Measurements from ENCODE around the gene SUMF2. TPM values are rescaled to one million over a fixed set of nuclear protein-coding genes. Genes with fewer than 3 reads are reported as not detected.

The SUMF2 gene
- total and polyA plus RNA-seq, 2 experiments from 2014 or later: 32.9 to 45.7 TPM

DNA sequence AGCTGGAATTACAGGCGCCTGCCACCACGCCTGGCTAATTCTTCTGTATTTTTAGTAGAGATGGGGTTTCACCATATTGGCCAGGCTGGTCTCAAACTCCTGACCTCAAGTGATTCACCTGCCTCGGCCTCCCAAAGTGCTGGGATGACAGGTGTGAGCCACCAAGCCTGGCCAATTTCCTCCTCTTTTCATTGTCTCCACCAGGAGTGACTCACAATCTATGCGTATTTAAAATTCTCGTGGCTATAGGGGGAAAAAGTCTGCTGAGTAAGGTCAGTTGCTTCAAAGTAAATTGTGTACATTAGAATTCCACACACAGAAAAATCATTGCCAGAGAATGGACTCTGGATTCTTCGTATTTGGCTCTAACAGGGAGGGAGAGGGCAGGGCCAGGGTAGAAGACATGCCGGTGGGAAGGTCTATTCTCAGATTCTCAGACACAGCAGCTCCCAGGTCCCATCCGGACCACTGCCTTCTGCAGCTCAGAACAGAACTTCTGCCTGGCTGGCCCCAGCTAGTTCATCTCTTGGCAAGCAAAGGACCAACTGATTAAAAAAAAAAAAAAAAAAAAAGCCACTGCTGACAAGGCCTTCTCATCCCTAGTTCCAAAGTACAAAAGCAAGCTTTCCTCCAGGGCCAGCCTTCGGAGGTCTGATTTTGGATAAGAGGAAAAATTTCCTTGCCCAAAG, 35.0 kb upstream of the SUMF2 start:
- Histone ChIP-seq H3F3A (replicated peaks; ENCODE audit: low read depth) (no peaks in the 10 kb centered on the region), H3K27ac (ENCODE audit: low read depth) (no peak overlapping the region), H3K27me3 (ENCODE audit: insufficient read depth) (no peaks in the 10 kb centered on the region), H4K20me1 (replicated peaks; ENCODE audit: insufficient read depth) (peaks cover 8% of the 10 kb centered on the region; the same call in 1 of the 2 replicates), H2AFZ (no peak overlapping the region), H3K79me2 (replicated peaks; ENCODE audit: insufficient read depth) (peaks cover 70% of the 10 kb centered on the region), H3K4me3 (no peak overlapping the region), H3K36me3 (ENCODE audit: insufficient read depth) (peaks cover 8% of the 10 kb centered on the region; the same call in 1 of the 2 replicates), H3K9me2 (ENCODE audit: insufficient read depth) (no peaks in the 10 kb centered on the region), H3K4me1 (ENCODE audit: insufficient read depth) (peaks cover 13% of the 10 kb centered on the region), H3K4me2 (no peak overlapping the region)
- peaks cover 10% of the 10 kb centered on the region for H3K4me1 Mint-ChIP-seq
- no peaks in the 10 kb centered on the region for H3K27me3 Mint-ChIP-seq (ENCODE audit: insufficient read depth, low read depth, poor library complexity)
- H3K4me3 Mint-ChIP-seq: no peak overlapping the region
- H3K36me3 Mint-ChIP-seq (ENCODE audit: low read depth): peaks cover 81% of the 10 kb centered on the region
- ATAC-seq: no peak
- TF ChIP-seq JUNB (IDR thresholded peaks at IDR 0.05; ENCODE audit: unreplicated experiment) (no peak), ZNF331 (CRISPR knock-in tag; IDR thresholded peaks at IDR 0.05; ENCODE audit: low read depth) (no peak), CREB1 (CRISPR knock-in tag; IDR thresholded peaks at IDR 0.05; ENCODE audit: low read depth) (no peak), STAT1 (IDR thresholded peaks at IDR 0.05; ENCODE audit: unreplicated experiment) (no peak), EZH2phosphoT487 (IDR thresholded peaks at IDR 0.05; ENCODE audit: unreplicated experiment) (no peak), ZNF114 (CRISPR knock-in tag; IDR thresholded peaks at IDR 0.05) (no peak), EZH2 (IDR thresholded peaks at IDR 0.05; ENCODE audit: low read depth, unreplicated experiment) (no peak), POLR2AphosphoS5 (IDR thresholded peaks at IDR 0.05; ENCODE audit: low read depth) (no peak), NANOG (IDR thresholded peaks at IDR 0.05; ENCODE audit: borderline replicate concordance) (no peak)
- TF ChIP-seq, protein P1, sequence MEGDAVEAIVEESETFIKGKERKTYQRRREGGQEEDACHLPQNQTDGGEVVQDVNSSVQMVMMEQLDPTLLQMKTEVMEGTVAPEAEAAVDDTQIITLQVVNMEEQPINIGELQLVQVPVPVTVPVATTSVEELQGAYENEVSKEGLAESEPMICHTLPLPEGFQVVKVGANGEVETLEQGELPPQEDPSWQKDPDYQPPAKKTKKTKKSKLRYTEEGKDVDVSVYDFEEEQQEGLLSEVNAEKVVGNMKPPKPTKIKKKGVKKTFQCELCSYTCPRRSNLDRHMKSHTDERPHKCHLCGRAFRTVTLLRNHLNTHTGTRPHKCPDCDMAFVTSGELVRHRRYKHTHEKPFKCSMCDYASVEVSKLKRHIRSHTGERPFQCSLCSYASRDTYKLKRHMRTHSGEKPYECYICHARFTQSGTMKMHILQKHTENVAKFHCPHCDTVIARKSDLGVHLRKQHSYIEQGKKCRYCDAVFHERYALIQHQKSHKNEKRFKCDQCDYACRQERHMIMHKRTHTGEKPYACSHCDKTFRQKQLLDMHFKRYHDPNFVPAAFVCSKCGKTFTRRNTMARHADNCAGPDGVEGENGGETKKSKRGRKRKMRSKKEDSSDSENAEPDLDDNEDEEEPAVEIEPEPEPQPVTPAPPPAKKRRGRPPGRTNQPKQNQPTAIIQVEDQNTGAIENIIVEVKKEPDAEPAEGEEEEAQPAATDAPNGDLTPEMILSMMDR (conservative IDR thresholded peaks at IDR 0.05; ENCODE audit: low read depth in 2 of 2): no peak
- TF ChIP-seq, protein P2, sequence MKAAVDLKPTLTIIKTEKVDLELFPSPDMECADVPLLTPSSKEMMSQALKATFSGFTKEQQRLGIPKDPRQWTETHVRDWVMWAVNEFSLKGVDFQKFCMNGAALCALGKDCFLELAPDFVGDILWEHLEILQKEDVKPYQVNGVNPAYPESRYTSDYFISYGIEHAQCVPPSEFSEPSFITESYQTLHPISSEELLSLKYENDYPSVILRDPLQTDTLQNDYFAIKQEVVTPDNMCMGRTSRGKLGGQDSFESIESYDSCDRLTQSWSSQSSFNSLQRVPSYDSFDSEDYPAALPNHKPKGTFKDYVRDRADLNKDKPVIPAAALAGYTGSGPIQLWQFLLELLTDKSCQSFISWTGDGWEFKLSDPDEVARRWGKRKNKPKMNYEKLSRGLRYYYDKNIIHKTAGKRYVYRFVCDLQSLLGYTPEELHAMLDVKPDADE (IDR thresholded peaks at IDR 0.05): no peak
- TF ChIP-seq, protein P3, sequence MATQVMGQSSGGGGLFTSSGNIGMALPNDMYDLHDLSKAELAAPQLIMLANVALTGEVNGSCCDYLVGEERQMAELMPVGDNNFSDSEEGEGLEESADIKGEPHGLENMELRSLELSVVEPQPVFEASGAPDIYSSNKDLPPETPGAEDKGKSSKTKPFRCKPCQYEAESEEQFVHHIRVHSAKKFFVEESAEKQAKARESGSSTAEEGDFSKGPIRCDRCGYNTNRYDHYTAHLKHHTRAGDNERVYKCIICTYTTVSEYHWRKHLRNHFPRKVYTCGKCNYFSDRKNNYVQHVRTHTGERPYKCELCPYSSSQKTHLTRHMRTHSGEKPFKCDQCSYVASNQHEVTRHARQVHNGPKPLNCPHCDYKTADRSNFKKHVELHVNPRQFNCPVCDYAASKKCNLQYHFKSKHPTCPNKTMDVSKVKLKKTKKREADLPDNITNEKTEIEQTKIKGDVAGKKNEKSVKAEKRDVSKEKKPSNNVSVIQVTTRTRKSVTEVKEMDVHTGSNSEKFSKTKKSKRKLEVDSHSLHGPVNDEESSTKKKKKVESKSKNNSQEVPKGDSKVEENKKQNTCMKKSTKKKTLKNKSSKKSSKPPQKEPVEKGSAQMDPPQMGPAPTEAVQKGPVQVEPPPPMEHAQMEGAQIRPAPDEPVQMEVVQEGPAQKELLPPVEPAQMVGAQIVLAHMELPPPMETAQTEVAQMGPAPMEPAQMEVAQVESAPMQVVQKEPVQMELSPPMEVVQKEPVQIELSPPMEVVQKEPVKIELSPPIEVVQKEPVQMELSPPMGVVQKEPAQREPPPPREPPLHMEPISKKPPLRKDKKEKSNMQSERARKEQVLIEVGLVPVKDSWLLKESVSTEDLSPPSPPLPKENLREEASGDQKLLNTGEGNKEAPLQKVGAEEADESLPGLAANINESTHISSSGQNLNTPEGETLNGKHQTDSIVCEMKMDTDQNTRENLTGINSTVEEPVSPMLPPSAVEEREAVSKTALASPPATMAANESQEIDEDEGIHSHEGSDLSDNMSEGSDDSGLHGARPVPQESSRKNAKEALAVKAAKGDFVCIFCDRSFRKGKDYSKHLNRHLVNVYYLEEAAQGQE (IDR thresholded peaks at IDR 0.05; ENCODE audit: unreplicated experiment): no peak
- TF ChIP-seq, protein P4, sequence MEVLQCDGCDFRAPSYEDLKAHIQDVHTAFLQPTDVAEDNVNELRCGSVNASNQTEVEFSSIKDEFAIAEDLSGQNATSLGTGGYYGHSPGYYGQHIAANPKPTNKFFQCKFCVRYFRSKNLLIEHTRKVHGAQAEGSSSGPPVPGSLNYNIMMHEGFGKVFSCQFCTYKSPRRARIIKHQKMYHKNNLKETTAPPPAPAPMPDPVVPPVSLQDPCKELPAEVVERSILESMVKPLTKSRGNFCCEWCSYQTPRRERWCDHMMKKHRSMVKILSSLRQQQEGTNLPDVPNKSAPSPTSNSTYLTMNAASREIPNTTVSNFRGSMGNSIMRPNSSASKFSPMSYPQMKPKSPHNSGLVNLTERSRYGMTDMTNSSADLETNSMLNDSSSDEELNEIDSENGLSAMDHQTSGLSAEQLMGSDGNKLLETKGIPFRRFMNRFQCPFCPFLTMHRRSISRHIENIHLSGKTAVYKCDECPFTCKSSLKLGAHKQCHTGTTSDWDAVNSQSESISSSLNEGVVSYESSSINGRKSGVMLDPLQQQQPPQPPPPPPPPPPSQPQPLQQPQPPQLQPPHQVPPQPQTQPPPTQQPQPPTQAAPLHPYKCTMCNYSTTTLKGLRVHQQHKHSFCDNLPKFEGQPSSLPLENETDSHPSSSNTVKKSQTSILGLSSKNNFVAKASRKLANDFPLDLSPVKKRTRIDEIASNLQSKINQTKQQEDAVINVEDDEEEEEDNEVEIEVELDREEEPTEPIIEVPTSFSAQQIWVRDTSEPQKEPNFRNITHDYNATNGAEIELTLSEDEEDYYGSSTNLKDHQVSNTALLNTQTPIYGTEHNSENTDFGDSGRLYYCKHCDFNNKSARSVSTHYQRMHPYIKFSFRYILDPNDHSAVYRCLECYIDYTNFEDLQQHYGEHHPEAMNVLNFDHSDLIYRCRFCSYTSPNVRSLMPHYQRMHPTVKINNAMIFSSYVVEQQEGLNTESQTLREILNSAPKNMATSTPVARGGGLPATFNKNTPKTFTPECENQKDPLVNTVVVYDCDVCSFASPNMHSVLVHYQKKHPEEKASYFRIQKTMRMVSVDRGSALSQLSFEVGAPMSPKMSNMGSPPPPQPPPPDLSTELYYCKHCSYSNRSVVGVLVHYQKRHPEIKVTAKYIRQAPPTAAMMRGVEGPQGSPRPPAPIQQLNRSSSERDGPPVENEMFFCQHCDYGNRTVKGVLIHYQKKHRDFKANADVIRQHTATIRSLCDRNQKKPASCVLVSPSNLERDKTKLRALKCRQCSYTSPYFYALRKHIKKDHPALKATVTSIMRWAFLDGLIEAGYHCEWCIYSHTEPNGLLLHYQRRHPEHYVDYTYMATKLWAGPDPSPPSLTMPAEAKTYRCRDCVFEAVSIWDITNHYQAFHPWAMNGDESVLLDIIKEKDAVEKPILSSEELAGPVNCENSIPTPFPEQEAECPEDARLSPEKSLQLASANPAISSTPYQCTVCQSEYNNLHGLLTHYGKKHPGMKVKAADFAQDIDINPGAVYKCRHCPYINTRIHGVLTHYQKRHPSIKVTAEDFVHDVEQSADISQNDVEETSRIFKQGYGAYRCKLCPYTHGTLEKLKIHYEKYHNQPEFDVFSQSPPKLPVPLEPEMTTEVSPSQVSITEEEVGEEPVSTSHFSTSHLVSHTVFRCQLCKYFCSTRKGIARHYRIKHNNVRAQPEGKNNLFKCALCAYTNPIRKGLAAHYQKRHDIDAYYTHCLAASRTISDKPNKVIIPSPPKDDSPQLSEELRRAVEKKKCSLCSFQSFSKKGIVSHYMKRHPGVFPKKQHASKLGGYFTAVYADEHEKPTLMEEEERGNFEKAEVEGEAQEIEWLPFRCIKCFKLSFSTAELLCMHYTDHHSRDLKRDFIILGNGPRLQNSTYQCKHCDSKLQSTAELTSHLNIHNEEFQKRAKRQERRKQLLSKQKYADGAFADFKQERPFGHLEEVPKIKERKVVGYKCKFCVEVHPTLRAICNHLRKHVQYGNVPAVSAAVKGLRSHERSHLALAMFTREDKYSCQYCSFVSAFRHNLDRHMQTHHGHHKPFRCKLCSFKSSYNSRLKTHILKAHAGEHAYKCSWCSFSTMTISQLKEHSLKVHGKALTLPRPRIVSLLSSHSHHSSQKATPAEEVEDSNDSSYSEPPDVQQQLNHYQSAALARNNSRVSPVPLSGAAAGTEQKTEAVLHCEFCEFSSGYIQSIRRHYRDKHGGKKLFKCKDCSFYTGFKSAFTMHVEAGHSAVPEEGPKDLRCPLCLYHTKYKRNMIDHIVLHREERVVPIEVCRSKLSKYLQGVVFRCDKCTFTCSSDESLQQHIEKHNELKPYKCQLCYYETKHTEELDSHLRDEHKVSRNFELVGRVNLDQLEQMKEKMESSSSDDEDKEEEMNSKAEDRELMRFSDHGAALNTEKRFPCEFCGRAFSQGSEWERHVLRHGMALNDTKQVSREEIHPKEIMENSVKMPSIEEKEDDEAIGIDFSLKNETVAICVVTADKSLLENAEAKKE (CRISPR knock-in tag; IDR thresholded peaks at IDR 0.05): no peak
- no peak overlapping the region for H3K27ac Mint-ChIP-seq
- DNase-seq (ENCODE audit: low spot score): no peak
- H3K9me3 Mint-ChIP-seq: peaks cover 3% of the 10 kb centered on the region; the same call in 2 of the 3 replicates

All from GM23338 (cell line).